Smooth muscle cell (in vitro differentiated cells): Measurements from ENCODE around the gene PPP1R15A. TPM values are rescaled to one million over a fixed set of nuclear protein-coding genes. Genes with fewer than 3 reads are reported as not detected.
"Not testable (repeated sequence)": the region's sequence is repeated elsewhere in the genome, so short reads cannot be mapped to it uniquely, and the experiment has no call there.

ENCODE experiments used
- DNase-seq: peaks from one replicate; lab custom pipeline; 2025; ENCODE audit not compliant: unreplicated experiment; lab: John Stamatoyannopoulos, UW
- H2AFZ ChIP-seq: fragments of 200-600 bp; sonication (generic); 2 replicates; pipeline ENCODE4 v1.6.0; 2016; ENCODE audit warnings: antibody characterized with exemption, low read depth, mild to moderate bottlenecking
- H3F3A ChIP-seq: fragments of 200-600 bp; sonication (generic); 2 replicates; pipeline ENCODE4 v1.6.0; 2017; ENCODE audit warnings: antibody characterized with exemption, low read depth
- H3K27ac ChIP-seq: fragments of 200-600 bp; sonication (generic); 2 replicates; pipeline ENCODE4 v1.5.1; 2016; ENCODE audit warnings: low read depth, mild to moderate bottlenecking
- H3K27me3 ChIP-seq: fragments of 200-600 bp; sonication (generic); 2 replicates; pipeline ENCODE4 v1.6.1; 2016; ENCODE audit warnings: low read depth, mild to moderate bottlenecking
- H3K36me3 ChIP-seq: fragments of 200-600 bp; sonication (generic); 2 replicates; pipeline ENCODE4 v1.5.1; 2016; ENCODE audit warnings: low read depth
- H3K4me1 ChIP-seq: fragments of 200-600 bp; sonication (generic); 2 replicates; pipeline ENCODE4 v1.5.1; 2016; ENCODE audit warnings: low read depth
- H3K4me2 ChIP-seq: fragments of 200-600 bp; sonication (generic); 2 replicates; pipeline ENCODE4 v1.6.0; 2016; ENCODE audit warnings: mild to moderate bottlenecking
- H3K4me3 ChIP-seq: fragments of 200-600 bp; sonication (generic); 2 replicates; pipeline ENCODE4 v1.5.1; 2016; ENCODE audit warnings: mild to moderate bottlenecking
- H3K79me2 ChIP-seq: fragments of 200-600 bp; sonication (generic); 2 replicates; pipeline ENCODE4 v1.6.0; 2016; ENCODE audit warnings: low read depth, mild to moderate bottlenecking
- H3K9ac ChIP-seq: fragments of 200-600 bp; sonication (generic); 2 replicates; pipeline ENCODE4 v1.6.0; 2016; ENCODE audit warnings: low read depth
- H3K9me3 ChIP-seq: fragments of 200-600 bp; sonication (generic); replicated peaks from 2 replicates; pipeline ENCODE4 v1.5.1; 2016; ENCODE audit warnings: low read depth
- H4K20me1 ChIP-seq: fragments of 200-600 bp; sonication (generic); 2 replicates; pipeline ENCODE4 v1.6.0; 2016; ENCODE audit warnings: low read depth
- CTCF ChIP-seq: fragments of 200-600 bp; sonication (generic); IDR thresholded peaks from 2 replicates; pipeline ENCODE4 v1.5.1; 2017; ENCODE audit warnings: borderline replicate concordance, mild to moderate bottlenecking, antibody characterized with exemption; ENCODE audit not compliant: insufficient read depth, poor library complexity, severe bottlenecking
- WGBS: methylation state at CpG from one replicate; pipeline ENCODE4 v1.1.7; 2016; ENCODE audit warnings: low lambda C conversion rate; 5-methylcytosine and 5-hydroxymethylcytosine counted together
- polyA plus RNA-seq: library from polyadenylated mRNA; unstranded; fragments of >200 nt; fragmentation: Nextera tagmentation; extraction: Ambion mirVana; gene quantifications from 2 replicates; pipeline ENCODE4 v1.2.1, GENCODE V29; 2016
- total RNA-seq: library from RNA; depleted of rRNA; stranded (reverse); fragments of >200 nt; gene quantifications from 2 replicates; pipeline ENCODE4 v1.2.3, GENCODE V29; 2014

PPP1R15A gene
- total and polyA plus RNA-seq, 2 experiments from 2014 or later = 88.5 to 339 TPM

GRCh38 chr19:48878196-48879024, 6.2 kb downstream of the PPP1R15A start:
- peaks cover 13% of the 10 kb centered on the region for H3K4me1 ChIP-seq
- H3F3A ChIP-seq = peaks cover 43% of the 10 kb centered on the region
- H3K9me3 ChIP-seq = no peaks in the 10 kb centered on the region
- TF ChIP-seq CTCF = no peak
- no peak overlapping the region for H2AFZ ChIP-seq
- H3K36me3 ChIP-seq = no peaks in the 10 kb centered on the region
- H3K79me2 ChIP-seq = peaks cover 27% of the 10 kb centered on the region
- WGBS = 30% methylated on average over 11 of the region's 11 CpGs
- peak overlapping the region; percentile 17 for H3K4me2 ChIP-seq
- DNase-seq = no peak
- peaks cover 52% of the 10 kb centered on the region for H4K20me1 ChIP-seq
- peak overlapping the region; percentile 100 for H3K27ac ChIP-seq
- no peaks in the 10 kb centered on the region for H3K27me3 ChIP-seq
- no peak overlapping the region for H3K9ac ChIP-seq
- no peak overlapping the region for H3K4me3 ChIP-seq

DNA sequence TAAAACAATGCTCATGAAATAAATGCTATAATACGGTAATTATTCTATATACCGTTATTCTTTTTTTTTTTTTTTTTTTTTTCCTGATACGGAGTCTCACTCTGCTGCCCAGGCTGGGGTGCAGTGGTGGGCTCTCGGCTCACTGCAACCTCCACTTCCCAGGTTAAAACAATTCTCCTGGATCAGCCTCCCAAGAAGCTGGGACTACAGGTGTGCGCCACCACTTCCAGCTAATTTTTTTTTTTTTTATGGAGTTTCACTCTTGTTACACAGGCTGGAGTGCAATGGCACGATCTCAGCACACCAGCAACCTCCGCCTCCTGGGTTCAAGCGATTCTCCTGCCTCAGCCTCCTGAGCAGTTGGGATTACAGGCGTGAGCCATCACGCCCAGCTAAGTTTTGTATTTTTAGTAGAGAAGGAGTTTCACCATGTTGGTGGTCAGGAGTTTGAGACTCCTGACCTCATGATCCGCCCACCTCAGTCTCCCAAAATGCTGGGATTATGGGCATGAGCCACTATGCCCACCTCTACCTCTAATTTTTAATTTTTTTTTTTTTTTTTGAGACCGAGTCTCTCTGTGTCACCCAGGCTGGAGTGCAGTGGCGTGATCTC, 6.9 kb downstream of the PPP1R15A start:
- peaks cover 45% of the 10 kb centered on the region for H4K20me1 ChIP-seq
- peaks cover 20% of the 10 kb centered on the region for H3K79me2 ChIP-seq

DNA sequence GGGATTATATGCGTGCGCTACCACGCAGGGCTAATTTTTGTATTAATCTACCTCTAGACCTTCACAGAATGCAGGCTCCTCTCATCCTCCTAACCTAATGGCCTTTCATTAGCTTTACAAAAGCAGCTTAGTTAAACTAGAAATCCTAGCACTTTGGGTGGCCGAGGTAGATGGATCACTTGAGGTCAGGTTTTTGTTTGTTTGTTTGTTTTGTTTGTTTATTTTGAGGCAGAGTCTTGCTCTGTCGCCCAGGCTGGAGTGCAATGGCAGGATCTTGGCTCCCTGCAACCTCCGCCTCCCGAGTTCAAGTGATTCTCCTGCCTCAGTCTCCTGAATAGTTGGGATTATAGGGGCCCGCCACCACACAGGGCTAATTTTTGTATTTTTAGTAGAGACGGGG, 7.5 kb downstream of the PPP1R15A start:
- 84% methylated on average over 9 of the region's 9 CpGs for WGBS
- H4K20me1 ChIP-seq = peaks cover 39% of the 10 kb centered on the region
- H3F3A ChIP-seq = peaks cover 30% of the 10 kb centered on the region
- H3K4me1 ChIP-seq = peaks cover 13% of the 10 kb centered on the region
- H3K79me2 ChIP-seq = peaks cover 14% of the 10 kb centered on the region
- not testable (repeated sequence) for H2AFZ ChIP-seq, H3K27me3 ChIP-seq, H3K36me3 ChIP-seq, H3K4me2 ChIP-seq, H3K4me3 ChIP-seq, H3K9me3 ChIP-seq, DNase-seq, H3K9ac ChIP-seq
- H3K27ac ChIP-seq = peak overlapping the region; percentile 100

More for the DNA sequence above, 6.9 kb downstream of the PPP1R15A start:
- Histone ChIP-seq H3K36me3 (no peaks in the 10 kb centered on the region), H3K4me3 (no peak overlapping the region), H3K9ac (no peak overlapping the region), H3K27me3 (no peaks in the 10 kb centered on the region), H3K27ac (peak overlapping the region; percentile 100), H3K4me1 (peaks cover 13% of the 10 kb centered on the region), H3K9me3 (no peaks in the 10 kb centered on the region), H2AFZ (no peak overlapping the region), H3F3A (peaks cover 36% of the 10 kb centered on the region), H3K4me2 (peak overlapping the region; percentile 17)
- no peak for DNase-seq
- no peak for TF ChIP-seq CTCF
- 76% methylated on average over 13 of the region's 13 CpGs for WGBS

- H3K79me2 ChIP-seq = no peaks in the 10 kb centered on the region
- peaks cover 8% of the 10 kb centered on the region for H3K4me1 ChIP-seq
- H3K9me3 ChIP-seq = no peaks in the 10 kb centered on the region
- H3F3A ChIP-seq = peaks cover 14% of the 10 kb centered on the region
- H3K4me2 ChIP-seq = no peak overlapping the region
- DNase-seq = no peak
- no peak overlapping the region for H2AFZ ChIP-seq
- no peaks in the 10 kb centered on the region for H3K27me3 ChIP-seq
- H3K9ac ChIP-seq = no peak overlapping the region
- H3K4me3 ChIP-seq = no peak overlapping the region
- TF ChIP-seq CTCF = no peak
- H4K20me1 ChIP-seq = peaks cover 16% of the 10 kb centered on the region
- 77% methylated on average over 30 of the region's 30 CpGs for WGBS
- no peak overlapping the region for H3K27ac ChIP-seq
- no peaks in the 10 kb centered on the region for H3K36me3 ChIP-seq
Measured at GRCh38 chr19:48881741-48882657, 9.8 kb downstream of the PPP1R15A start.
